Nephron progenitor cell (in vitro differentiated cells): Measurements from ENCODE around the gene HUS1.
"Not testable (repeated sequence)": the region's sequence is repeated elsewhere in the genome, so short reads cannot be mapped to it uniquely, and the experiment has no call there.

Experiments
- DNase-seq: peaks from one replicate; pipeline ENCODE4 v3.0.0; 2021
- H3K27ac Mint-ChIP-seq: 2 replicates; pipeline ENCODE4 v1.8.0; 2021; ENCODE audit warnings: mild to moderate bottlenecking, moderate library complexity, mixed read lengths
- H3K27me3 Mint-ChIP-seq: 2 replicates; pipeline ENCODE4 v1.8.0; 2021; ENCODE audit warnings: mild to moderate bottlenecking, low read depth, mixed read lengths; ENCODE audit not compliant: poor library complexity
- H3K36me3 Mint-ChIP-seq: 2 replicates; pipeline ENCODE4 v1.8.0; 2021; ENCODE audit warnings: low read depth, mixed read lengths
- H3K4me1 Mint-ChIP-seq: 2 replicates; pipeline ENCODE4 v1.8.0; 2021; ENCODE audit warnings: mixed read lengths
- H3K4me3 Mint-ChIP-seq: 2 replicates; pipeline ENCODE4 v1.8.0; 2021; ENCODE audit warnings: mild to moderate bottlenecking, moderate library complexity, mixed read lengths
- H3K9me3 Mint-ChIP-seq: 2 replicates; pipeline ENCODE4 v1.8.0; 2021; ENCODE audit warnings: mild to moderate bottlenecking, moderate library complexity, mixed read lengths
- CTCF ChIP-seq: fragments of 200-600 bp; sonication (generic); IDR thresholded peaks from 2 replicates; pipeline ENCODE4 v1.5.0; 2021; ENCODE audit warnings: antibody characterized with exemption

Gene HUS1

GRCh38 chr7:47945261-47946015 lies 34.0 kb downstream of the HUS1 start:
- peak; percentile 87 for TF ChIP-seq CTCF
- peak; percentile 84 for DNase-seq
- no peak overlapping the region for H3K27ac Mint-ChIP-seq
- H3K4me1 Mint-ChIP-seq = peaks cover 58% of the 10 kb centered on the region
- no peaks in the 10 kb centered on the region for H3K36me3 Mint-ChIP-seq
- H3K4me3 Mint-ChIP-seq = no peak overlapping the region
- peaks cover 16% of the 10 kb centered on the region for H3K27me3 Mint-ChIP-seq
- no peaks in the 10 kb centered on the region for H3K9me3 Mint-ChIP-seq

DNA sequence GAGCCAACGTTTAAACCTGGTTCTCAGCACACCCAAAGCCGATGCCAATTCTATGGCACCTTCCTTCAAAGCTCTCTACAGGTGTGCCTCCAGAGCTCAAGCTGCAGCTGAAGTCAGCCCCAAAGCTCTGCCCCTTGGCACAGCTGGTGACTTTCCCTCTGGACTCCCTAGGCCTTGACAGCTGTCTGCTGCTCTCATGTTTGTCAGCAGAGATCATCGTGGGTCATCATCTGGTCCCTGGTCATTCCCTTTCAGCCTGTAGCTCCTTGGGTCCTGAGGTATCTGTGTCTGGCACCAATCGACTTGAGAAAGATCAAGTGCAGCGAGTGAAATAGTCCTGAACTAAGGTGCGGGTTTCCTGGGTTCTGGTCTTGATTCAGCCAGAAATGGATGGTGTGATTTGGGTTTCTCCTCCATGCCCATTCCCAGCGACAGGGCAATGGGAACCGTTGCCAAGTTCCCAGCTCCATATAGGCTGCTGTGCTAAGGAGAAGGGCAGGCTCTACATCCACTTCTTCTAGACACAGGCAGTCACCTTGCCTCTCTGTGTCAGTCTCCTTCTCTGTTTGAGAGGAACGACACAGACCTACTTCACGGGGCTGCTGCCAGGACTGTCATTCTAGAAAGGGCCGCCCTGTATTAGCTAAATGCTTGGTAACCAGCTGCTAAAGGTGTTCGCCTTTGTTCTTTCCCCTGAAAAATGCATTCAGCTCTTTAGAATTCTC lies 34.7 kb downstream of the HUS1 start:
- H3K4me1 Mint-ChIP-seq = peaks cover 58% of the 10 kb centered on the region
- no peak for DNase-seq
- no peak for TF ChIP-seq CTCF
- H3K27me3 Mint-ChIP-seq = peaks cover 16% of the 10 kb centered on the region
- H3K36me3 Mint-ChIP-seq = no peaks in the 10 kb centered on the region
- H3K27ac Mint-ChIP-seq = no peak overlapping the region
- no peaks in the 10 kb centered on the region for H3K9me3 Mint-ChIP-seq
- no peak overlapping the region for H3K4me3 Mint-ChIP-seq

GRCh38 chr7:47943676-47944474 lies 35.5 kb downstream of the HUS1 start:
- Mint-ChIP-seq H3K27ac (no peak overlapping the region), H3K4me1 (peaks cover 66% of the 10 kb centered on the region), H3K36me3 (no peaks in the 10 kb centered on the region), H3K9me3 (no peaks in the 10 kb centered on the region), H3K27me3 (peaks cover 13% of the 10 kb centered on the region), H3K4me3 (no peak overlapping the region)
- no peak for TF ChIP-seq CTCF
- no peak for DNase-seq

- peaks cover 74% of the 10 kb centered on the region for H3K4me1 Mint-ChIP-seq
Observed at GRCh38 chr7:47942651-47943050, 36.8 kb downstream of the HUS1 start.

GRCh38 chr7:47942132-47942531 lies 37.3 kb downstream of the HUS1 start:
- DNase-seq = no peak
- Mint-ChIP-seq H3K4me1 (peaks cover 77% of the 10 kb centered on the region), H3K4me3 (no peak overlapping the region), H3K9me3 (no peaks in the 10 kb centered on the region), H3K36me3 (no peaks in the 10 kb centered on the region), H3K27me3 (peaks cover 10% of the 10 kb centered on the region), H3K27ac (no peak overlapping the region)
- no peak for TF ChIP-seq CTCF

More at GRCh38 chr7:47942651-47943050, 36.8 kb downstream of the HUS1 start:
- not testable (repeated sequence) for H3K4me3 Mint-ChIP-seq, H3K27ac Mint-ChIP-seq, H3K36me3 Mint-ChIP-seq, H3K9me3 Mint-ChIP-seq, H3K27me3 Mint-ChIP-seq, DNase-seq
